D721Med (cell line): Measurements from ENCODE around the gene MILR1.
"Not testable (repeated sequence)": the region's sequence is repeated elsewhere in the genome, so short reads cannot be mapped to it uniquely, and the experiment has no call there.

ENCODE experiments used
- DNase-seq: peaks from one replicate; pipeline ENCODE4 v3.0.0; 2011; ENCODE audit warnings: low spot score; ENCODE audit not compliant: insufficient read length
- FAIRE-seq: peaks from 2 replicates; lab custom pipeline; 2011; peaks lifted over from hg19 to GRCh38; lab: Jason Lieb, UNC
- CTCF ChIP-seq: IDR thresholded peaks from 2 replicates; pipeline ENCODE4 v1.5.1; 2012; ENCODE audit warnings: mild to moderate bottlenecking, control low read depth; ENCODE audit not compliant: insufficient read depth; ENCODE audit errors: missing control alignments

Gene MILR1

GRCh38 chr17:64428406-64428805 is 20.5 kb upstream of the MILR1 start:
- TF ChIP-seq CTCF: no peak
- DNase-seq (no peak), FAIRE-seq (no peak)

- DNase-seq, FAIRE-seq: not testable (repeated sequence)
These were observed 18.9 kb upstream of the MILR1 start for GRCh38 chr17:64430036-64430435.

- no peak for FAIRE-seq
- no peak for DNase-seq
- TF ChIP-seq CTCF: no peak
These were observed 17.4 kb upstream of the MILR1 start for GRCh38 chr17:64431534-64431933.

GRCh38 chr17:64437944-64438525 is 10.9 kb upstream of the MILR1 start:
- DNase-seq (no peak), FAIRE-seq (no peak)
- no peak for TF ChIP-seq CTCF

- FAIRE-seq: not testable (repeated sequence)
These were observed 9.4 kb upstream of the MILR1 start for GRCh38 chr17:64439521-64439920.

GRCh38 chr17:64439956-64440355 is 9.0 kb upstream of the MILR1 start:
- no peak for FAIRE-seq
- TF ChIP-seq CTCF: no peak
- DNase-seq: no peak

More at GRCh38 chr17:64439521-64439920, 9.4 kb upstream of the MILR1 start:
- not testable (repeated sequence) for DNase-seq

GRCh38 chr17:64441772-64442540 is 7.0 kb upstream of the MILR1 start:
- no peak for TF ChIP-seq CTCF
- no peak for DNase-seq
- FAIRE-seq: no peak

- no peak for DNase-seq
- FAIRE-seq: no peak
- no peak for TF ChIP-seq CTCF
These were observed 6.4 kb upstream of the MILR1 start for GRCh38 chr17:64442541-64442971.
